GM23338 (cell line): ENCODE measurements around the gene PDE1A. TPM values are rescaled to one million over a fixed set of nuclear protein-coding genes. Genes with fewer than 3 reads are reported as not detected.

Experiments used
- ETS1 ChIP-seq: IDR thresholded peaks from 2 replicates; pipeline ENCODE4 v1.6.1; 2016; ENCODE audit warnings: antibody characterized with exemption
- EZH2 ChIP-seq: fragments of 200-600 bp; sonication (generic); IDR thresholded peaks from one replicate; pipeline ENCODE4 v1.8.0; 2017; ENCODE audit warnings: antibody characterized with exemption, mild to moderate bottlenecking, low read depth; ENCODE audit not compliant: unreplicated experiment
- EZH2phosphoT487 ChIP-seq: fragments of 200-600 bp; sonication (generic); IDR thresholded peaks from one replicate; pipeline ENCODE4 v1.8.1; 2018; ENCODE audit warnings: antibody characterized with exemption; ENCODE audit not compliant: unreplicated experiment
- NANOG ChIP-seq: IDR thresholded peaks from 2 replicates; pipeline ENCODE4 v1.6.1; 2016; ENCODE audit warnings: antibody characterized with exemption, borderline replicate concordance
- POLR2AphosphoS5 ChIP-seq: IDR thresholded peaks from 2 replicates; pipeline ENCODE4 v1.6.1; 2016; ENCODE audit warnings: antibody characterized with exemption, low read depth
- STAT1 ChIP-seq: IDR thresholded peaks from one replicate; pipeline ENCODE4 v1.6.1; 2016; ENCODE audit warnings: antibody characterized with exemption; ENCODE audit not compliant: unreplicated experiment
- ZNF114 ChIP-seq: fragments of 250-450 bp; sonication (Bioruptor Pico); IDR thresholded peaks from 2 replicates; pipeline ENCODE4 v1.5.0; 2020; ENCODE audit warnings: mild to moderate bottlenecking, moderate library complexity
- ZNF331 ChIP-seq: fragments of 250-450 bp; sonication (Bioruptor Pico); IDR thresholded peaks from 2 replicates; pipeline ENCODE4 v1.5.0; 2020; ENCODE audit warnings: low read depth, mild to moderate bottlenecking, moderate library complexity
- ZNF462 ChIP-seq: fragments of 250-450 bp; sonication (Bioruptor Pico); IDR thresholded peaks from 2 replicates; pipeline ENCODE4 v1.5.0; 2020; ENCODE audit warnings: mild to moderate bottlenecking, moderate library complexity
- polyA plus RNA-seq: library from polyadenylated mRNA; unstranded; fragments of >200 nt; fragmentation: Nextera tagmentation; extraction: Ambion mirVana; gene quantifications from 2 replicates; pipeline ENCODE4 v1.2.1, GENCODE V29; 2016
- total RNA-seq: library from RNA; depleted of rRNA; stranded (reverse); fragments of >200 nt; shearing (Covaris generic); gene quantifications from 2 replicates; pipeline ENCODE4 v1.2.3, GENCODE V29; 2014

Gene PDE1A
- total and polyA plus RNA-seq, 2 experiments from 2014 or later, result 0.28 to 0.31 TPM

- TF ChIP-seq ZNF462 (CRISPR knock-in tag) (no peak), STAT1 (no peak), ZNF114 (no peak), POLR2AphosphoS5 (no peak), NANOG (no peak), ETS1 (no peak), ZNF331 (CRISPR knock-in tag) (no peak), EZH2phosphoT487 (no peak), EZH2 (no peak)
Measured at GRCh38 chr2:182319556-182320505, 107.0 kb downstream of the PDE1A start (continued).
